ENCODE data around the gene MANSC4. TPM values are rescaled to one million over a fixed set of nuclear protein-coding genes. Genes with fewer than 3 reads are reported as not detected.
A peak's percentile ranks its signal among the peaks of the same experiment; 100 is the strongest.

MANSC4 gene
- total and polyA plus RNA-seq, 10 of the 15 experiments (the other 5 are each of a cell fraction or from before 2014, with no cell fraction given), result 0.18 to 0.21 (median 0.19) TPM; not detected in 7

DNA sequence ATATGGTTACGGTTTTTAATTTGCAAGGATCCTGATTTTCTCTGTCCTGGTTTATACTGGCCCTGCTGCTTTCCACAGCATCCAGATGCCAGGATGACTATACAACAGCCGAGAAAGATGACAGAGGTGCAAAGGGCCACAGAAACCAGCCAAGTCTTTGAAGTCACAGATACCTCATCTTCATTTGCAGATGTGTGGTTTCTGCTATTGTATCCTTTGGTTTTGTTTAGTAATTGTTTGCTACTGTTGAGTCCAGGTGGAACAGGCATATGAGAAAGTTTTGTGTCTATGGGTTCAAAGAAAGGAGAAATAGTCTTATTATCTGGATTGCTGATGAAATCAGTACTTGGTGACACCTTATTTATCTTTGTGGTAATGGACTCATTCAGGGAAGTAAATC, 17.3 kb downstream of the MANSC4 start (continued):
- TF ChIP-seq, protein P1, sequence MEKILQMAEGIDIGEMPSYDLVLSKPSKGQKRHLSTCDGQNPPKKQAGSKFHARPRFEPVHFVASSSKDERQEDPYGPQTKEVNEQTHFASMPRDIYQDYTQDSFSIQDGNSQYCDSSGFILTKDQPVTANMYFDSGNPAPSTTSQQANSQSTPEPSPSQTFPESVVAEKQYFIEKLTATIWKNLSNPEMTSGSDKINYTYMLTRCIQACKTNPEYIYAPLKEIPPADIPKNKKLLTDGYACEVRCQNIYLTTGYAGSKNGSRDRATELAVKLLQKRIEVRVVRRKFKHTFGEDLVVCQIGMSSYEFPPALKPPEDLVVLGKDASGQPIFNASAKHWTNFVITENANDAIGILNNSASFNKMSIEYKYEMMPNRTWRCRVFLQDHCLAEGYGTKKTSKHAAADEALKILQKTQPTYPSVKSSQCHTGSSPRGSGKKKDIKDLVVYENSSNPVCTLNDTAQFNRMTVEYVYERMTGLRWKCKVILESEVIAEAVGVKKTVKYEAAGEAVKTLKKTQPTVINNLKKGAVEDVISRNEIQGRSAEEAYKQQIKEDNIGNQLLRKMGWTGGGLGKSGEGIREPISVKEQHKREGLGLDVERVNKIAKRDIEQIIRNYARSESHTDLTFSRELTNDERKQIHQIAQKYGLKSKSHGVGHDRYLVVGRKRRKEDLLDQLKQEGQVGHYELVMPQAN (conservative IDR thresholded peaks at IDR 0.05), result no peak
- TF ChIP-seq, protein P2, sequence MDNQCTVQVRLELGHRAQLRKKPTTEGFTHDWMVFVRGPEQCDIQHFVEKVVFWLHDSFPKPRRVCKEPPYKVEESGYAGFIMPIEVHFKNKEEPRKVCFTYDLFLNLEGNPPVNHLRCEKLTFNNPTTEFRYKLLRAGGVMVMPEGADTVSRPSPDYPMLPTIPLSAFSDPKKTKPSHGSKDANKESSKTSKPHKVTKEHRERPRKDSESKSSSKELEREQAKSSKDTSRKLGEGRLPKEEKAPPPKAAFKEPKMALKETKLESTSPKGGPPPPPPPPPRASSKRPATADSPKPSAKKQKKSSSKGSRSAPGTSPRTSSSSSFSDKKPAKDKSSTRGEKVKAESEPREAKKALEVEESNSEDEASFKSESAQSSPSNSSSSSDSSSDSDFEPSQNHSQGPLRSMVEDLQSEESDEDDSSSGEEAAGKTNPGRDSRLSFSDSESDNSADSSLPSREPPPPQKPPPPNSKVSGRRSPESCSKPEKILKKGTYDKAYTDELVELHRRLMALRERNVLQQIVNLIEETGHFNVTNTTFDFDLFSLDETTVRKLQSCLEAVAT (IDR thresholded peaks at IDR 0.05), result no peak
- TF ChIP-seq RUNX3 (IDR thresholded peaks at IDR 0.05; ENCODE audit: low read length), result peak; percentile 88
- TF ChIP-seq, protein P3, sequence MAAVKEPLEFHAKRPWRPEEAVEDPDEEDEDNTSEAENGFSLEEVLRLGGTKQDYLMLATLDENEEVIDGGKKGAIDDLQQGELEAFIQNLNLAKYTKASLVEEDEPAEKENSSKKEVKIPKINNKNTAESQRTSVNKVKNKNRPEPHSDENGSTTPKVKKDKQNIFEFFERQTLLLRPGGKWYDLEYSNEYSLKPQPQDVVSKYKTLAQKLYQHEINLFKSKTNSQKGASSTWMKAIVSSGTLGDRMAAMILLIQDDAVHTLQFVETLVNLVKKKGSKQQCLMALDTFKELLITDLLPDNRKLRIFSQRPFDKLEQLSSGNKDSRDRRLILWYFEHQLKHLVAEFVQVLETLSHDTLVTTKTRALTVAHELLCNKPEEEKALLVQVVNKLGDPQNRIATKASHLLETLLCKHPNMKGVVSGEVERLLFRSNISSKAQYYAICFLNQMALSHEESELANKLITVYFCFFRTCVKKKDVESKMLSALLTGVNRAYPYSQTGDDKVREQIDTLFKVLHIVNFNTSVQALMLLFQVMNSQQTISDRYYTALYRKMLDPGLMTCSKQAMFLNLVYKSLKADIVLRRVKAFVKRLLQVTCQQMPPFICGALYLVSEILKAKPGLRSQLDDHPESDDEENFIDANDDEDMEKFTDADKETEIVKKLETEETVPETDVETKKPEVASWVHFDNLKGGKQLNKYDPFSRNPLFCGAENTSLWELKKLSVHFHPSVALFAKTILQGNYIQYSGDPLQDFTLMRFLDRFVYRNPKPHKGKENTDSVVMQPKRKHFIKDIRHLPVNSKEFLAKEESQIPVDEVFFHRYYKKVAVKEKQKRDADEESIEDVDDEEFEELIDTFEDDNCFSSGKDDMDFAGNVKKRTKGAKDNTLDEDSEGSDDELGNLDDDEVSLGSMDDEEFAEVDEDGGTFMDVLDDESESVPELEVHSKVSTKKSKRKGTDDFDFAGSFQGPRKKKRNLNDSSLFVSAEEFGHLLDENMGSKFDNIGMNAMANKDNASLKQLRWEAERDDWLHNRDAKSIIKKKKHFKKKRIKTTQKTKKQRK (IDR thresholded peaks at IDR 0.05; ENCODE audit: low read depth, low read length), result no peak

All from GM12878 (cell line).